IMR-90 (cell line): ENCODE data around the gene GAREM2. TPM values are rescaled to one million over a fixed set of nuclear protein-coding genes. Genes with fewer than 3 reads are reported as not detected.

Experiments
- ATAC-seq: fragments of 200-7000 bp; cut with Tn5 transposase; 2 replicates; pipeline ENCODE4 v1.9.1; 2020; ENCODE audit warnings: low read depth, mild to moderate bottlenecking, moderate library complexity
- BruUV-seq: library from RNA; stranded (reverse); fragments of 400-500 nt; replicated peaks from 2 replicates; lab custom pipeline; 2021; lab: Mats Ljungman, UMichigan
- CTCF ChIA-PET: fragments of 300-600 bp; formaldehyde crosslinking; extraction: SDS; loops from one replicate; lab custom pipeline; 2021; ENCODE audit warnings: antibody characterized with exemption; lab: Yijun Ruan, JAX
- POLR2A ChIA-PET: fragments of 300-600 bp; sonication (Branson Sonifier 250); formaldehyde crosslinking; loops from one replicate; lab custom pipeline; 2022; ENCODE audit warnings: antibody characterized with exemption; ENCODE audit not compliant: unreplicated experiment; lab: Charles Lee
- DNase-seq: peaks from one replicate; pipeline ENCODE4 v3.0.0; 2013
- H2AFZ ChIP-seq: replicated peaks from 2 replicates; pipeline ENCODE3; 2013; ENCODE audit warnings: low read length, mild to moderate bottlenecking; ENCODE audit not compliant: poor library complexity
- H2AK5ac ChIP-seq: 2 replicates; pipeline ENCODE4 v1.6.1; 2013; ENCODE audit warnings: low read depth, low read length, inconsistent platforms
- H2AK9ac ChIP-seq: replicated peaks from 2 replicates; pipeline ENCODE3; 2013; ENCODE audit warnings: mild to moderate bottlenecking, low read depth, low read length, moderate library complexity; ENCODE audit not compliant: poor library complexity
- H2BK120ac ChIP-seq: 2 replicates; pipeline ENCODE4 v1.6.1; 2013; ENCODE audit warnings: low read depth, low read length, inconsistent platforms
- H2BK15ac ChIP-seq: 3 replicates; pipeline ENCODE4 v1.6.1; 2013; ENCODE audit warnings: low read depth, low read length, inconsistent platforms
- H2BK20ac ChIP-seq: 2 replicates; pipeline ENCODE4 v1.6.1; 2013; ENCODE audit warnings: low read depth, mild to moderate bottlenecking, inconsistent platforms, low read length, moderate library complexity
- H2BK5ac ChIP-seq: 2 replicates; pipeline ENCODE4 v1.6.1; 2013; ENCODE audit warnings: mild to moderate bottlenecking, low read depth, low read length, inconsistent platforms; ENCODE audit not compliant: poor library complexity, severe bottlenecking
- H3K14ac ChIP-seq: replicated peaks from 2 replicates; pipeline ENCODE4 v1.6.1; 2013; ENCODE audit warnings: low read depth, low read length, inconsistent platforms
- H3K18ac ChIP-seq: 2 replicates; pipeline ENCODE4 v1.6.1; 2013; ENCODE audit warnings: low read depth, low read length, control low read depth
- H3K23ac ChIP-seq: 2 replicates; pipeline ENCODE4 v1.6.1; 2013; ENCODE audit warnings: low read depth, low read length, inconsistent platforms
- H3K27ac ChIP-seq: 2 replicates; pipeline ENCODE4 v1.5.1; 2013; ENCODE audit warnings: mild to moderate bottlenecking, control low read depth, low read length; ENCODE audit not compliant: insufficient read depth
- H3K27me3 ChIP-seq: 2 replicates; pipeline ENCODE4 v1.6.1; 2013; ENCODE audit warnings: low read length; ENCODE audit not compliant: control insufficient read depth, insufficient read depth
- H3K36me3 ChIP-seq: 2 replicates; pipeline ENCODE4 v1.6.1; 2013; ENCODE audit warnings: low read length, mixed read lengths; ENCODE audit not compliant: control insufficient read depth, insufficient read depth
- H3K4ac ChIP-seq: 2 replicates; pipeline ENCODE4 v1.6.1; 2013; ENCODE audit warnings: low read depth, low read length, inconsistent platforms
- H3K4me1 ChIP-seq: 2 replicates; pipeline ENCODE4 v1.6.1; 2013; ENCODE audit warnings: low read length, mixed read lengths; ENCODE audit not compliant: control insufficient read depth, insufficient read depth
- H3K4me2 ChIP-seq: 2 replicates; pipeline ENCODE4 v1.6.1; 2013; ENCODE audit warnings: low read depth, mild to moderate bottlenecking, control low read depth, low read length, moderate library complexity
- H3K4me3 ChIP-seq: 2 replicates; pipeline ENCODE4 v1.5.1; 2013; ENCODE audit warnings: low read depth, mild to moderate bottlenecking, control low read depth, low read length, moderate library complexity; ENCODE audit not compliant: insufficient read depth
- H3K56ac ChIP-seq: 2 replicates; pipeline ENCODE4 v1.6.1; 2013; ENCODE audit warnings: low read length, inconsistent platforms; ENCODE audit not compliant: insufficient read depth; ENCODE audit errors: extremely low read depth
- H3K79me1 ChIP-seq, 2 experiments: 2 replicates each; pipeline ENCODE4 v1.6.1; 2013; ENCODE audit warnings: low read length in 2 of 2, inconsistent platforms in 1 of 2, low read depth in 1 of 2
- H3K9ac ChIP-seq: 2 replicates; pipeline ENCODE4 v1.6.1; 2013; ENCODE audit warnings: low read depth, low read length, control low read depth
- H3K9me1 ChIP-seq: 2 replicates; pipeline ENCODE4 v1.6.1; 2013; ENCODE audit warnings: low read length, inconsistent platforms; ENCODE audit not compliant: insufficient read depth
- H3K9me3 ChIP-seq: 2 replicates; pipeline ENCODE4 v1.6.1; 2013; ENCODE audit warnings: low read length; ENCODE audit not compliant: control insufficient read depth, insufficient read depth
- H4K20me1 ChIP-seq: 2 replicates; pipeline ENCODE4 v1.6.1; 2013; ENCODE audit warnings: low read length, inconsistent platforms; ENCODE audit not compliant: insufficient read depth
- H4K5ac ChIP-seq: 2 replicates; pipeline ENCODE4 v1.6.1; 2013; ENCODE audit warnings: mild to moderate bottlenecking, low read depth, low read length, control low read depth
- H4K8ac ChIP-seq, 2 experiments: 2 replicates each; pipeline ENCODE4 v1.6.1; 2013; ENCODE audit warnings: low read depth in 2 of 2, low read length in 2 of 2, control low read depth in 1 of 2, inconsistent platforms in 1 of 2
- H4K91ac ChIP-seq: 2 replicates; pipeline ENCODE4 v1.6.1; 2013; ENCODE audit warnings: low read depth, low read length, inconsistent platforms; ENCODE audit not compliant: insufficient read depth
- BHLHE40 ChIP-seq: fragments of 150-350 bp; IDR thresholded peaks from 2 replicates; pipeline ENCODE4 v1.6.1; 2016; ENCODE audit warnings: mild to moderate bottlenecking, low read depth, low read length
- CEBPB ChIP-seq: IDR thresholded peaks from 2 replicates; pipeline ENCODE4 v1.6.1; 2012; ENCODE audit warnings: low read depth, low read length, improper control_type of control experiment
- CHD1 ChIP-seq: IDR thresholded peaks from 2 replicates; pipeline ENCODE4 v1.6.1; 2012; ENCODE audit warnings: low read depth, low read length, improper control_type of control experiment
- CTCF ChIP-seq: conservative IDR thresholded peaks from 2 replicates; pipeline ENCODE4 v1.5.1; 2012; ENCODE audit warnings: mild to moderate bottlenecking, low read depth, low read length, improper control_type of control experiment
- FOS ChIP-seq: fragments of 150-350 bp; IDR thresholded peaks from 2 replicates; pipeline ENCODE4 v1.6.1; 2016; ENCODE audit warnings: low read depth, low read length
- MAFK ChIP-seq: IDR thresholded peaks from 2 replicates; pipeline ENCODE4 v1.6.1; 2012; ENCODE audit warnings: low read depth, low read length, improper control_type of control experiment
- MAZ ChIP-seq: IDR thresholded peaks from 2 replicates; pipeline ENCODE4 v1.6.1; 2012; ENCODE audit warnings: low read depth, mild to moderate bottlenecking, low read length, improper control_type of control experiment, moderate library complexity, borderline replicate concordance
- MXI1 ChIP-seq: IDR thresholded peaks from 2 replicates; pipeline ENCODE4 v1.6.1; 2012; ENCODE audit warnings: low read depth, mild to moderate bottlenecking, low read length, moderate library complexity, borderline replicate concordance
- NFE2L2 ChIP-seq: fragments of 150-350 bp; IDR thresholded peaks from 2 replicates; pipeline ENCODE4 v1.6.1; 2016; ENCODE audit warnings: low read depth, mild to moderate bottlenecking, low read length
- POLR2A ChIP-seq: IDR thresholded peaks from 2 replicates; pipeline ENCODE4 v1.6.1; 2012; ENCODE audit warnings: mild to moderate bottlenecking, low read depth, low read length
- RAD21 ChIP-seq: IDR thresholded peaks from 2 replicates; pipeline ENCODE4 v1.6.1; 2012; ENCODE audit warnings: low read length, improper control_type of control experiment
- RCOR1 ChIP-seq: IDR thresholded peaks from 2 replicates; pipeline ENCODE4 v1.6.1; 2012; ENCODE audit warnings: mild to moderate bottlenecking, low read length, improper control_type of control experiment; ENCODE audit not compliant: insufficient replicate concordance
- RFX5 ChIP-seq: IDR thresholded peaks from 2 replicates; pipeline ENCODE4 v1.8.0; 2012; ENCODE audit warnings: low read depth, mild to moderate bottlenecking, low read length, moderate library complexity
- SMC3 ChIP-seq: fragments of 150-350 bp; IDR thresholded peaks from 2 replicates; pipeline ENCODE4 v1.6.1; 2016; ENCODE audit warnings: low read depth, mild to moderate bottlenecking, antibody characterized with exemption, low read length, moderate library complexity
- USF2 ChIP-seq: fragments of 150-350 bp; IDR thresholded peaks from 2 replicates; pipeline ENCODE4 v1.6.1; 2017; ENCODE audit warnings: mild to moderate bottlenecking, antibody characterized with exemption, low read length, low read depth
- WGBS, 2 experiments: methylation state at CpG; one replicate each; pipeline versions ENCODE4 v1.1.5 to v1.1.7; 2013; ENCODE audit warnings: missing lambda C conversion rate in 2 of 2; ENCODE audit not compliant: insufficient read length in 1 of 2; ENCODE audit errors: extremely low coverage in 2 of 2; 5-methylcytosine and 5-hydroxymethylcytosine counted together
- dilution Hi-C: fragments of 300-500 bp; cut with HindIII; formaldehyde crosslinking; loops from one replicate; pipeline ENCODE4 v1.14.3; 2018; ENCODE audit warnings: low sequenced_read_pairs; ENCODE audit not compliant: unreplicated experiment
- in situ Hi-C: fragments of 300-500 bp; cut with MboI; formaldehyde crosslinking; loops from 3 replicates; pipeline ENCODE4 v1.14.3; 2019; ENCODE audit warnings: low sequenced_read_pairs, inconsistent platforms, mixed read lengths
- intact Hi-C: fragments of 100-400 bp; cut with micrococcal nuclease; formaldehyde crosslinking; loops from 2 replicates; pipeline ENCODE4 v1.10.0; 2022
- polyA plus RNA-seq, 3 experiments: library from polyadenylated mRNA; depleted of rRNA; stranded (reverse); fragments of >200 nt; gene quantifications; 2 replicates each; pipeline ENCODE4 v1.2.3, GENCODE V29; 2012; ENCODE audit warnings: low replicate concordance in 1 of 3
- total RNA-seq: library from RNA; depleted of rRNA; stranded (reverse); fragments of >200 nt; gene quantifications from 2 replicates; pipeline ENCODE4 v1.2.3, GENCODE V29; 2012
- TF ChIP-seq, protein P1 (sequence below): fragments of 150-350 bp; IDR thresholded peaks from 2 replicates; pipeline ENCODE4 v1.6.1; 2016; ENCODE audit warnings: low read depth, mild to moderate bottlenecking, low read length, moderate library complexity, borderline replicate concordance

GAREM2 gene
- total and polyA plus RNA-seq, 2 of the 4 experiments (the other 2 are of a cell fraction), result 0.36 to 1.8 TPM

DNA sequence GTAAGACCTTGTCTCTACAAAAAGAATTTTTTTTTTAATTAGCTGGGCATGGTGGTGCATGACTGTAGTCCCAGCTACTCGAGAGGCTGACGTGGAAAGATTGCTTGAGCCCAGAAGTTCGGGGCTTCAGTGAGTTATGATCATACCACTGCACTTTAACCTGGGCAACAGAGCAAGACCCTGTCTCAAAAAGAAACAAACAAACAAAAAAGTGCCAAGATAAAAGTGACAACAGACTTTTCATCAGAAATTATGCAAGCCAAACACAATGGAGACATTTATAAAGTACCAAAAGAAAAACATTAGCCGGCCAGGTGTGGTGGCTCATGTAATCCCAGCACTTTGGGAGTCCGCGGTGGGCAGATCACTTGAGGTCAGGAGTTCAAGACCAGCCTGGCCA lies 44.8 kb downstream of the GAREM2 start:
- no peak overlapping the region for H3K14ac ChIP-seq
- CTCF ChIA-PET, result no interaction called here
- no peak overlapping the region for H2BK5ac ChIP-seq
- no peaks in the 10 kb centered on the region for H3K4me1 ChIP-seq
- peaks cover 38% of the 10 kb centered on the region for H3K36me3 ChIP-seq
- no peaks in the 10 kb centered on the region for H3K27me3 ChIP-seq
- intact Hi-C loops, result no loop called here
- 100% methylated on average over 1 of the region's 6 CpGs; no CpG with 5 or more reads in 1 of the 2 experiments for WGBS, 2 experiments
- H3K27ac ChIP-seq, result no peak overlapping the region
- H3K9me1 ChIP-seq, result peaks cover 6% of the 10 kb centered on the region; the same call in 1 of the 2 replicates
- POLR2A ChIA-PET, result no interaction called here
- no peak overlapping the region for H2BK15ac ChIP-seq
- no peak overlapping the region for H3K4me2 ChIP-seq
- no peak overlapping the region for H2AFZ ChIP-seq
- DNase-seq, result no peak
- H2AK5ac ChIP-seq, result no peak overlapping the region
- no peak overlapping the region for H3K56ac ChIP-seq
- H3K23ac ChIP-seq, result no peak overlapping the region
- H3K4ac ChIP-seq, result no peak overlapping the region
- no peak overlapping the region for H2BK120ac ChIP-seq
- no peak overlapping the region for H4K5ac ChIP-seq
- no peak overlapping the region for H3K18ac ChIP-seq
- no peak overlapping the region for H2AK9ac ChIP-seq
- peaks cover 3% of the 10 kb centered on the region; the same call in 1 of the 2 replicates for H3K9me3 ChIP-seq
- in situ Hi-C loops, result no loop called here
- no peak overlapping the region for H3K9ac ChIP-seq
- BruUV-seq, result no TSS peak
- no peak for ATAC-seq
- dilution Hi-C loops, result no loop called here
- H2BK20ac ChIP-seq, result no peak overlapping the region
- no peak overlapping the region for H4K8ac ChIP-seq
- no peak overlapping the region for H4K91ac ChIP-seq
- no peaks in the 10 kb centered on the region for H4K20me1 ChIP-seq
- peaks cover 10 to 12% of the 10 kb centered on the region in 2 experiments; a peak in 2 of 4 replicates for H3K79me1 ChIP-seq
- TF ChIP-seq SMC3, result no peak
- no peak for TF ChIP-seq MAZ
- TF ChIP-seq MXI1, result no peak
- TF ChIP-seq CHD1, result no peak
- TF ChIP-seq RAD21, result no peak
- TF ChIP-seq USF2, result no peak
- TF ChIP-seq, protein P1, sequence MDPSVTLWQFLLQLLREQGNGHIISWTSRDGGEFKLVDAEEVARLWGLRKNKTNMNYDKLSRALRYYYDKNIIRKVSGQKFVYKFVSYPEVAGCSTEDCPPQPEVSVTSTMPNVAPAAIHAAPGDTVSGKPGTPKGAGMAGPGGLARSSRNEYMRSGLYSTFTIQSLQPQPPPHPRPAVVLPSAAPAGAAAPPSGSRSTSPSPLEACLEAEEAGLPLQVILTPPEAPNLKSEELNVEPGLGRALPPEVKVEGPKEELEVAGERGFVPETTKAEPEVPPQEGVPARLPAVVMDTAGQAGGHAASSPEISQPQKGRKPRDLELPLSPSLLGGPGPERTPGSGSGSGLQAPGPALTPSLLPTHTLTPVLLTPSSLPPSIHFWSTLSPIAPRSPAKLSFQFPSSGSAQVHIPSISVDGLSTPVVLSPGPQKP, result no peak
- no peak for TF ChIP-seq CTCF
- no peak for TF ChIP-seq RFX5
- TF ChIP-seq FOS, result no peak
- no peak for TF ChIP-seq BHLHE40
- no peak for TF ChIP-seq MAFK
- TF ChIP-seq CEBPB, result no peak
- TF ChIP-seq RCOR1, result no peak
- TF ChIP-seq POLR2A, result no peak
- no peak for TF ChIP-seq NFE2L2
- H3K4me3 ChIP-seq, result no peak overlapping the region
